Fibroblast of pulmonary artery (primary cell): ENCODE measurements around the gene MRTFA.
"Not testable (repeated sequence)": the region's sequence is repeated elsewhere in the genome, so short reads cannot be mapped to it uniquely, and the experiment has no call there.

Experiments used
- DNase-seq: peaks from one replicate; pipeline ENCODE4 v3.0.0-alpha.2; 2010; ENCODE audit warnings: low read depth
- H3K4me3 ChIP-seq: replicated peaks from 2 replicates; pipeline ENCODE4 v1.5.1; 2011; ENCODE audit warnings: low read depth, mild to moderate bottlenecking, control low read depth, low read length, moderate library complexity
- CTCF ChIP-seq: IDR thresholded peaks from 2 replicates; pipeline ENCODE4 v1.5.1; 2011; ENCODE audit warnings: mild to moderate bottlenecking, control low read depth, low read length, inconsistent platforms; ENCODE audit errors: missing control alignments

MRTFA gene

DNA sequence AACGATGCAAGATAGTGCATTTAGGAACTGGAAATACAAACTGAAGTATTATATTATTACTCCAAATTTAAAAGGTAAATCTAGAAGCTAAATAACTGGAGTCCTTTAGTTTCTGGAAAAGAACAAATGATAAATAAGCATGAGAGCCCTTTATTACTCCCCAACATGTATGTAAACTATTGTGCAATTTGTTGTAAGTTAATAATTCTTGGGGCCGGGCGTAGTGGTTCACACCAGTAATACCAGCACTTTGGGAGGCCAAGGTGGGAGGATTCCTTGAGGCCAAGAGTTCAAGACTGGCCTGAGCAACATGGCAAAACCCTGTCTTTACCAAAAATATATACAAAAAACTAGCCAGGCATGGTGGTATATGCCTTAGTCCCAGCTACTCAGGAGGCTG is 255.1 kb downstream of the MRTFA start:
- DNase-seq: no peak
- H3K4me3 ChIP-seq: no peak overlapping the region
- no peak for TF ChIP-seq CTCF

- H3K4me3 ChIP-seq: not testable (repeated sequence)
Measured at GRCh38 chr22:40378448-40378847, 258.1 kb downstream of the MRTFA start.

GRCh38 chr22:40377931-40378330 is 258.6 kb downstream of the MRTFA start:
- H3K4me3 ChIP-seq: no peak overlapping the region
- TF ChIP-seq CTCF: no peak
- DNase-seq: no peak

More at GRCh38 chr22:40378448-40378847, 258.1 kb downstream of the MRTFA start:
- not testable (repeated sequence) for DNase-seq

DNA sequence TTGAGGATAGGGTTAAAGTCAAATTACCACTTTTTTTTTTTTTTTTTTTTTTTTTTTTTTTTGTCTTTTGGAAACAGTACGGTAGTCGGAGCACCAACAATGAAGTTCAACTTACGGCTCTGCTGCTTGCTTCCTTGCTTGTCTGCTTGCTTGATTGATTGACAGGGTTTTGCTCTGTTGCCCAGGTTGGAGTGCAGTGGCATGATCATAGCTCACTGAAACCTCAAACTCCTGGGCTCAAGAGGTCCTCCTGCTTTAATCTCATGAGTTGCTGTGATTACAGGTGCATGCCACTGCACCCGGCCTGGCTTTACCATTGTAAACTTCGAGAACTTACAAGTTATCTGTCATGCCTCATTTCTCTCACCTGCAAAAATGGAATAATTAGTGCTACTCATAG is 260.4 kb downstream of the MRTFA start:
- TF ChIP-seq CTCF: no peak
- no peak for DNase-seq
- no peak overlapping the region for H3K4me3 ChIP-seq

DNA sequence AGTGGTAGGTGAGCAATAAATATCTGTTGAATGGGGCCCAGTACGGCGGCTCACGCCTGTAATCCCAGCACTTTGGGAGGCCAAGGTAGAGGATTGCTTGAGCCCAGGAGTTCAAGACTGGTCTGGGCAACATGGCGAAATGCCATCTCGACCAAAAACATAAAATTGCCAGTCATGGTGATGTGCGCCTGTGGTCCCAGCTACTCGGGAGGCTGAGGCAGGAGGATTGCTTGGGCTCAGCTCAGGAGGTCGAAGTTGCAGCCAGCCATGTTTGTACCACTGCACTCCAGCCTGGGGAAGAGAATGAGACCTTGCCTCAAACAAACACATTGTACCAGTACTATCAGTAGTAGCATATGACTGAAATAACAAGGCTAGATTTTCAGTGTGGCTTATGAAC is 262.0 kb downstream of the MRTFA start:
- no peak for TF ChIP-seq CTCF

DNA sequence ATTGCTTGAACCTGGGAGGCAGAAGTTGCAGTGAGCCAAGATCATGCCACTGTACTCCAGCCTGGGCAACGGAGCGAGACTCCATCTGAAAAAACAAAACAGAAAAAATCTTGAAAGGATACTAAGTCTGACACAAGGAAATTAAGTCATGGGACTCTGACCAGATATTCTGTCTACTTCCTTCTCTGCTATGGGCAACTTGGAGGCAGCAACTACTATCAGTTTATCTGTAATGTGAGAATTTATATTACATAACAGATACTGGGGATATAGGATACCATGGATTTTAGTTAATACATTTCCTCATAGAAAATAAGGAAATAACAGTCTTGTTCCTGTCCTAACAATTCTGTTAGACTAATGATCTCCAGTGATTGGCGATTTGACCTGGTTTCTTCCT is 267.7 kb downstream of the MRTFA start:
- TF ChIP-seq CTCF: no peak
- no peak overlapping the region for H3K4me3 ChIP-seq
- DNase-seq: no peak

More for the DNA sequence above, 262.0 kb downstream of the MRTFA start:
- no peak overlapping the region for H3K4me3 ChIP-seq
- DNase-seq: no peak

GRCh38 chr22:40368016-40368415 is 268.5 kb downstream of the MRTFA start:
- TF ChIP-seq CTCF: no peak
- H3K4me3 ChIP-seq: no peak overlapping the region
- no peak for DNase-seq

DNA sequence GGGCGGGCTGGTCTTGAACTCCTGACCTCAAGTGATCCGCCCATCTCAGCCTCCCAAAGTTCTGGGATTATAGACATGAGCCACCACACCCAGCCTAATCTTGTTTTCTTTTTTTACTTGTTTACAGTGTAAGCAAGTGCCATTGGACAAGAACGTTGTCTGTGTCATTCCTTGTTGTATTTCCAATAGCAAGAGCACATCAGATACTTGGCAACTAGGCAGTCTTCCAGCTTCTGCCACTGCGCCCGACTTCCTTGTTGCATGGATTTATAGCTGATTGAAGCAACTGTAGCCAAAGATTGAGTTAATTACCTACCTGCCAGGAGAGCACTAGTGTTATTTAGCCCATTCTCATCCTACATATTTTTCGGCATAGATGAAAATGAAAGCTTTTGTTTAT is 269.2 kb downstream of the MRTFA start:
- no peak for TF ChIP-seq CTCF
- DNase-seq: no peak
- H3K4me3 ChIP-seq: no peak overlapping the region
